HEK293 (cell line): ENCODE data around the gene MGA.

Source experiments
- CTCF ChIA-PET: fragments of 350-600 bp; formaldehyde crosslinking; extraction: SDS; loops from one replicate; lab custom pipeline; 2021; ENCODE audit warnings: antibody characterized with exemption; lab: Yijun Ruan, JAX
- POLR2A ChIA-PET: fragments of 300-600 bp; formaldehyde crosslinking; extraction: SDS; loops from one replicate; lab custom pipeline; 2020; ENCODE audit warnings: antibody characterized with exemption, inconsistent platforms; lab: Yijun Ruan, JAX
- H3K27ac ChIP-seq: fragments of 200-500 bp; sonication (Bioruptor generic); 2 replicates; pipeline ENCODE4 v1.5.1; 2014; ENCODE audit warnings: low read depth, low read length, control low read depth, inconsistent platforms; ENCODE audit errors: extremely low read depth
- H3K36me3 ChIP-seq, 2 experiments: fragments of 200-500 bp in 1 of 2; sonication (Bioruptor generic) in 1 of 2; 1 replicate in 1 of 2; 2 replicates in 1 of 2; pipeline ENCODE4 v1.5.1; 2014 to 2017; ENCODE audit warnings: inconsistent platforms in 2 of 2, low read length in 2 of 2; ENCODE audit not compliant: control insufficient read depth in 2 of 2, insufficient read depth in 1 of 2
- H3K4me1 ChIP-seq: fragments of 200-500 bp; sonication (Bioruptor generic); 2 replicates; pipeline ENCODE4 v1.5.1; 2014; ENCODE audit warnings: mild to moderate bottlenecking, low read length, inconsistent platforms; ENCODE audit not compliant: control insufficient read depth, insufficient read depth
- H3K4me3 ChIP-seq: 2 replicates; pipeline ENCODE4 v1.5.1; 2011; ENCODE audit warnings: low read depth, mild to moderate bottlenecking, control low read depth, low read length, moderate library complexity
- H3K9me3 ChIP-seq: fragments of 200-500 bp; sonication (Bioruptor generic); 2 replicates; pipeline ENCODE4 v1.5.1; 2014; ENCODE audit warnings: low read depth, low read length, inconsistent platforms; ENCODE audit not compliant: control insufficient read depth, insufficient read depth
- OSR2 ChIP-seq: fragments of 450-650 bp; formaldehyde crosslinking; IDR thresholded peaks from 2 replicates; pipeline ENCODE4 v1.5.1; 2016; ENCODE audit warnings: missing biosample characterization, missing genetic modification characterization
- PRDM10 ChIP-seq: fragments of 450-650 bp; formaldehyde crosslinking; IDR thresholded peaks from 2 replicates; pipeline ENCODE4 v1.5.1; 2016; ENCODE audit warnings: missing biosample characterization, missing genetic modification characterization
- SALL2 ChIP-seq: fragments of 450-650 bp; formaldehyde crosslinking; IDR thresholded peaks from 2 replicates; pipeline ENCODE4 v1.5.0; 2017; ENCODE audit warnings: missing biosample characterization, mild to moderate bottlenecking, missing genetic modification characterization, borderline replicate concordance
- SP7 ChIP-seq: fragments of 450-650 bp; formaldehyde crosslinking; IDR thresholded peaks from 2 replicates; pipeline ENCODE4 v1.5.1; 2016; ENCODE audit warnings: missing biosample characterization, missing genetic modification characterization
- YY1 ChIP-seq: fragments of 450-650 bp; formaldehyde crosslinking; IDR thresholded peaks from 2 replicates; pipeline ENCODE4 v1.5.1; 2018; ENCODE audit warnings: missing biosample characterization, missing genetic modification characterization
- ZBTB10 ChIP-seq: fragments of 450-650 bp; formaldehyde crosslinking; IDR thresholded peaks from 2 replicates; pipeline ENCODE4 v1.5.1; 2016; ENCODE audit warnings: missing biosample characterization, missing genetic modification characterization
- ZBTB17 ChIP-seq: fragments of 450-650 bp; formaldehyde crosslinking; IDR thresholded peaks from 2 replicates; pipeline ENCODE4 v1.5.1; 2016; ENCODE audit warnings: missing biosample characterization, missing genetic modification characterization
- ZBTB48 ChIP-seq: fragments of 450-650 bp; formaldehyde crosslinking; IDR thresholded peaks from 2 replicates; pipeline ENCODE4 v1.5.1; 2016; ENCODE audit warnings: missing biosample characterization, missing genetic modification characterization
- ZBTB49 ChIP-seq: fragments of 450-650 bp; formaldehyde crosslinking; IDR thresholded peaks from 2 replicates; pipeline ENCODE4 v1.5.1; 2016; ENCODE audit warnings: missing biosample characterization, missing genetic modification characterization, low read depth
- ZBTB8A ChIP-seq: fragments of 450-650 bp; formaldehyde crosslinking; IDR thresholded peaks from 2 replicates; pipeline ENCODE4 v1.5.1; 2016; ENCODE audit warnings: missing biosample characterization, missing genetic modification characterization
- ZFHX2 ChIP-seq: fragments of 450-650 bp; formaldehyde crosslinking; conservative IDR thresholded peaks from 2 replicates; pipeline ENCODE4 v1.5.1; 2016; ENCODE audit warnings: missing biosample characterization, missing genetic modification characterization
- ZNF157 ChIP-seq: fragments of 450-650 bp; formaldehyde crosslinking; IDR thresholded peaks from 2 replicates; pipeline ENCODE4 v1.5.1; 2016; ENCODE audit warnings: missing biosample characterization, missing genetic modification characterization
- ZNF324 ChIP-seq: fragments of 450-650 bp; formaldehyde crosslinking; IDR thresholded peaks from 2 replicates; pipeline ENCODE4 v1.5.1; 2016; ENCODE audit warnings: missing biosample characterization, missing genetic modification characterization
- ZNF645 ChIP-seq: fragments of 450-650 bp; formaldehyde crosslinking; IDR thresholded peaks from 2 replicates; pipeline ENCODE4; 2016; ENCODE audit warnings: missing biosample characterization, missing genetic modification characterization
- ZNF658 ChIP-seq: fragments of 450-650 bp; formaldehyde crosslinking; IDR thresholded peaks from 2 replicates; pipeline ENCODE4; 2016; ENCODE audit warnings: missing biosample characterization, missing genetic modification characterization
- TF ChIP-seq, protein P1 (sequence below): fragments of 450-650 bp; formaldehyde crosslinking; IDR thresholded peaks from 2 replicates; pipeline ENCODE4 v1.5.1; 2017; ENCODE audit warnings: missing biosample characterization, missing genetic modification characterization

Gene MGA

GRCh38 chr15:41790756-41791546, 130.7 kb downstream of the MGA start:
- ChIA-PET CTCF (interaction anchor here (4.9 kb wide), 1 partner anchor 17 kb away, joined by 24 read pairs; the partner anchor contains the start of gene MAPKBP1), POLR2A (no interaction called here)
- Histone ChIP-seq H3K4me1 (no peaks in the 10 kb centered on the region), H3K27ac (no peak overlapping the region), H3K9me3 (no peaks in the 10 kb centered on the region), H3K4me3 (no peak overlapping the region), H3K36me3 (no peaks in the 10 kb centered on the region)
- 0 out of 2 replicates have a peak, but pooled peaks have one; percentile 20 for TF ChIP-seq ZFHX2 (tag by site-specific recombination)
- no peak for TF ChIP-seq OSR2 (tag by site-specific recombination)
- TF ChIP-seq, all 188 proteins: peak for 1

- POLR2A ChIA-PET: no interaction called here
- Histone ChIP-seq H3K4me3 (no peak overlapping the region), H3K4me1 (no peaks in the 10 kb centered on the region)
These were observed 131.3 kb downstream of the MGA start for GRCh38 chr15:41791547-41791937.

More at GRCh38 chr15:41791547-41791937, 131.3 kb downstream of the MGA start:
- Histone ChIP-seq H3K9me3 (no peaks in the 10 kb centered on the region), H3K27ac (no peak overlapping the region), H3K36me3 (no peaks in the 10 kb centered on the region)
- TF ChIP-seq ZBTB10: no peak
- no peak for TF ChIP-seq ZBTB8A
- TF ChIP-seq ZNF645 (tag by site-specific recombination): no peak
- TF ChIP-seq, protein P1, sequence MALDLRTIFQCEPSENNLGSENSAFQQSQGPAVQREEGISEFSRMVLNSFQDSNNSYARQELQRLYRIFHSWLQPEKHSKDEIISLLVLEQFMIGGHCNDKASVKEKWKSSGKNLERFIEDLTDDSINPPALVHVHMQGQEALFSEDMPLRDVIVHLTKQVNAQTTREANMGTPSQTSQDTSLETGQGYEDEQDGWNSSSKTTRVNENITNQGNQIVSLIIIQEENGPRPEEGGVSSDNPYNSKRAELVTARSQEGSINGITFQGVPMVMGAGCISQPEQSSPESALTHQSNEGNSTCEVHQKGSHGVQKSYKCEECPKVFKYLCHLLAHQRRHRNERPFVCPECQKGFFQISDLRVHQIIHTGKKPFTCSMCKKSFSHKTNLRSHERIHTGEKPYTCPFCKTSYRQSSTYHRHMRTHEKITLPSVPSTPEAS (tag by site-specific recombination): no peak
- no peak for TF ChIP-seq ZBTB49 (tag by site-specific recombination)
- TF ChIP-seq SP7 (tag by site-specific recombination): no peak
- TF ChIP-seq PRDM10 (tag by site-specific recombination): no peak
- TF ChIP-seq ZBTB17 (tag by site-specific recombination): no peak
- no peak for TF ChIP-seq ZBTB48 (tag by site-specific recombination)
- TF ChIP-seq SALL2 (tag by site-specific recombination): no peak
- TF ChIP-seq YY1 (tag by site-specific recombination): no peak
- no peak for TF ChIP-seq ZNF324 (tag by site-specific recombination)
- TF ChIP-seq ZNF157: no peak
- TF ChIP-seq ZNF658 (tag by site-specific recombination): no peak
- CTCF ChIA-PET: no interaction called here
